ENCODE measurements around the gene PPP2R3A.

- TF ChIP-seq, protein P1, sequence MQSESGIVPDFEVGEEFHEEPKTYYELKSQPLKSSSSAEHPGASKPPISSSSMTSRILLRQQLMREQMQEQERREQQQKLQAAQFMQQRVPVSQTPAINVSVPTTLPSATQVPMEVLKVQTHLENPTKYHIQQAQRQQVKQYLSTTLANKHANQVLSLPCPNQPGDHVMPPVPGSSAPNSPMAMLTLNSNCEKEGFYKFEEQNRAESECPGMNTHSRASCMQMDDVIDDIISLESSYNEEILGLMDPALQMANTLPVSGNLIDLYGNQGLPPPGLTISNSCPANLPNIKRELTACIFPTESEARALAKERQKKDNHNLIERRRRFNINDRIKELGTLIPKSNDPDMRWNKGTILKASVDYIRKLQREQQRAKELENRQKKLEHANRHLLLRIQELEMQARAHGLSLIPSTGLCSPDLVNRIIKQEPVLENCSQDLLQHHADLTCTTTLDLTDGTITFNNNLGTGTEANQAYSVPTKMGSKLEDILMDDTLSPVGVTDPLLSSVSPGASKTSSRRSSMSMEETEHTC (IDR thresholded peaks at IDR 0.05) = no peak
- TF ChIP-seq ZNF146 (CRISPR knock-in tag; IDR thresholded peaks at IDR 0.05; ENCODE audit: unreplicated experiment) (no peak), FOXJ3 (CRISPR knock-in tag; IDR thresholded peaks at IDR 0.05) (no peak), RNF2 (IDR thresholded peaks at IDR 0.05) (no peak)
These were observed 186.8 kb downstream of the PPP2R3A start for GRCh38 chr3:136152176-136152843.

Measured in K562 (cell line).